NCI-H526 treated with DMSO at 0.1 percent for 48 hours (cell line): ENCODE measurements around the gene STAC3.
A peak's percentile ranks its signal among the peaks of the same experiment; 100 is the strongest.

Source experiments
- DNase-seq: peaks from one replicate; lab custom pipeline; 2025; lab: John Stamatoyannopoulos, UW

The STAC3 gene

GRCh38 chr12:57235728-57236131 is 15.3 kb downstream of the STAC3 start:
- DNase-seq = no peak

- peak; percentile 64 for DNase-seq
Observed at GRCh38 chr12:57235017-57235727, 15.8 kb downstream of the STAC3 start.

- DNase-seq = no peak
Observed at GRCh38 chr12:57234571-57235016, 16.4 kb downstream of the STAC3 start.

GRCh38 chr12:57234233-57234570 is 16.8 kb downstream of the STAC3 start:
- DNase-seq = no peak

- DNase-seq = no peak
Observed at GRCh38 chr12:57233357-57234232, 17.4 kb downstream of the STAC3 start.

GRCh38 chr12:57232156-57232756 is 18.7 kb downstream of the STAC3 start:
- DNase-seq = no peak

- DNase-seq = no peak
Observed at GRCh38 chr12:57231276-57232021, 19.5 kb downstream of the STAC3 start.

- DNase-seq = no peak
Observed at GRCh38 chr12:57230381-57231155, 20.4 kb downstream of the STAC3 start.

- DNase-seq = peak; percentile 91
Observed at GRCh38 chr12:57229634-57230380, 21.2 kb downstream of the STAC3 start, which contains the start of gene SHMT2. Gene SHMT2 (plus strand): TSS chr12:57229711. CDS start chr12:57229779, 68 bp downstream.

- DNase-seq = no peak
Observed at GRCh38 chr12:57229046-57229633, 21.8 kb downstream of the STAC3 start.

- DNase-seq = no peak
Observed at GRCh38 chr12:57227315-57228115, 23.5 kb downstream of the STAC3 start.

GRCh38 chr12:57226588-57227314 is 24.2 kb downstream of the STAC3 start:
- DNase-seq = no peak

- no peak for DNase-seq
Observed at GRCh38 chr12:57225680-57226210, 25.2 kb downstream of the STAC3 start.

- peak; percentile 35 for DNase-seq
Observed at GRCh38 chr12:57224973-57225679, 25.9 kb downstream of the STAC3 start.

GRCh38 chr12:57224278-57224972 is 26.6 kb downstream of the STAC3 start:
- no peak for DNase-seq

- no peak for DNase-seq
Observed at GRCh38 chr12:57223191-57224165, 27.5 kb downstream of the STAC3 start.
